Measurements from ENCODE around the gene CCDC88C.

The CCDC88C gene

GRCh38 chr14:91364524-91365270 is 52.9 kb downstream of the CCDC88C start:
- TF ChIP-seq CTCF (IDR thresholded peaks at IDR 0.05), result no peak
- H3K4me1 ChIP-seq, result no peaks in the 10 kb centered on the region
- H3K36me3 ChIP-seq, result no peaks in the 10 kb centered on the region
- no peak overlapping the region for H3K4me3 ChIP-seq
- intact Hi-C loops (cut with DNase I; ENCODE audit: low total_unique reads), result no loop called here
- H3K9me3 ChIP-seq, result no peaks in the 10 kb centered on the region
- no peak overlapping the region for H3K27ac ChIP-seq
- H3K27me3 ChIP-seq, result no peaks in the 10 kb centered on the region
- no peak for DNase-seq

GRCh38 chr14:91363776-91364523 is 53.7 kb downstream of the CCDC88C start:
- intact Hi-C loops (cut with DNase I; ENCODE audit: low total_unique reads), result no loop called here
- no peaks in the 10 kb centered on the region for H3K36me3 ChIP-seq
- H3K27ac ChIP-seq, result no peak overlapping the region
- no peak for DNase-seq
- H3K27me3 ChIP-seq, result no peaks in the 10 kb centered on the region
- no peak overlapping the region for H3K4me3 ChIP-seq
- H3K4me1 ChIP-seq, result no peaks in the 10 kb centered on the region
- no peaks in the 10 kb centered on the region for H3K9me3 ChIP-seq
- TF ChIP-seq CTCF (IDR thresholded peaks at IDR 0.05), result no peak

- Histone ChIP-seq H3K27ac (no peak overlapping the region), H3K4me3 (no peak overlapping the region), H3K27me3 (no peaks in the 10 kb centered on the region), H3K9me3 (no peaks in the 10 kb centered on the region), H3K36me3 (no peaks in the 10 kb centered on the region), H3K4me1 (no peaks in the 10 kb centered on the region)
- no peak for DNase-seq
- intact Hi-C loops (cut with DNase I; ENCODE audit: low total_unique reads), result no loop called here
- no peak for TF ChIP-seq CTCF (IDR thresholded peaks at IDR 0.05)
Measured at GRCh38 chr14:91361233-91361811, 56.3 kb downstream of the CCDC88C start.

- no peak for DNase-seq
- Histone ChIP-seq H3K36me3 (no peaks in the 10 kb centered on the region), H3K9me3 (no peaks in the 10 kb centered on the region), H3K27me3 (no peaks in the 10 kb centered on the region), H3K4me1 (no peaks in the 10 kb centered on the region), H3K27ac (no peak overlapping the region), H3K4me3 (no peak overlapping the region)
- intact Hi-C loops (cut with DNase I; ENCODE audit: low total_unique reads), result no loop called here
- no peak for TF ChIP-seq CTCF (IDR thresholded peaks at IDR 0.05)
Measured at GRCh38 chr14:91360490-91361232, 57.0 kb downstream of the CCDC88C start.

GRCh38 chr14:91358654-91359220 is 58.9 kb downstream of the CCDC88C start:
- no peaks in the 10 kb centered on the region for H3K36me3 ChIP-seq
- no peak overlapping the region for H3K4me3 ChIP-seq
- no peaks in the 10 kb centered on the region for H3K4me1 ChIP-seq
- intact Hi-C loops (cut with DNase I; ENCODE audit: low total_unique reads), result no loop called here
- H3K9me3 ChIP-seq, result no peaks in the 10 kb centered on the region
- no peak for TF ChIP-seq CTCF (IDR thresholded peaks at IDR 0.05)
- H3K27me3 ChIP-seq, result peaks cover 0 to 7% of the 10 kb centered on the region in 2 donors
- no peak for DNase-seq
- no peak overlapping the region for H3K27ac ChIP-seq

All from tibial artery (tissue), 4 donors.